BLaER1 treated with 17β-estradiol and CSF1 and Interleukin-3, amounts not matched to agents 10 nM and 100 nM (cell line): Measurements from ENCODE around the gene HHLA2.

Experiments
- H3K27ac ChIP-seq, 11 experiments: shearing (Covaris generic); formaldehyde crosslinking; 2 replicates each; pipeline ENCODE4 v1.8.1; 2022
- H3K27me3 ChIP-seq, 11 experiments: shearing (Covaris generic); formaldehyde crosslinking; 2 replicates each; pipeline ENCODE4 v1.8.1; 2022
- H3K36me3 ChIP-seq, 11 experiments: shearing (Covaris generic); formaldehyde crosslinking; 2 replicates each; pipeline ENCODE4 v1.8.1; 2022
- H3K4me1 ChIP-seq, 10 experiments: shearing (Covaris generic); formaldehyde crosslinking; 2 replicates each; pipeline ENCODE4 v1.8.1; 2022
- H3K4me2 ChIP-seq, 11 experiments: shearing (Covaris generic); formaldehyde crosslinking; 2 replicates each; pipeline ENCODE4 v1.8.1; 2022
- H3K4me3 ChIP-seq, 10 experiments: shearing (Covaris generic); formaldehyde crosslinking; 2 replicates each; pipeline ENCODE4 v1.8.1; 2022
- H3K9ac ChIP-seq, 11 experiments: shearing (Covaris generic); formaldehyde crosslinking; 2 replicates each; pipeline ENCODE4 v1.8.1; 2022
- H3K9me3 ChIP-seq, 11 experiments: shearing (Covaris generic); formaldehyde crosslinking; replicated peaks in 1 of 11; 2 replicates each; pipeline ENCODE4 v1.8.1; 2022
- H4K20me1 ChIP-seq, 11 experiments: shearing (Covaris generic); formaldehyde crosslinking; 2 replicates each; pipeline ENCODE4 v1.8.1; 2022
- Cebpa-rat ChIP-seq, 11 experiments: shearing (Covaris generic); IDR thresholded peaks; 2 replicates each; pipeline ENCODE4 v1.8.1; 2022

The HHLA2 gene

GRCh38 chr3:108414007-108414406 is 117.7 kb downstream of the HHLA2 start:
- H3K4me3 ChIP-seq = no peak overlapping the region
- no peak overlapping the region for H3K27ac ChIP-seq
- no peaks in the 10 kb centered on the region for H3K36me3 ChIP-seq
- H3K9me3 ChIP-seq = peaks cover 0 to 5% (median 0%) of the 10 kb centered on the region in 11 experiments; a peak in 4 of 22 replicates
- H3K4me2 ChIP-seq = no peak overlapping the region
- H4K20me1 ChIP-seq = no peaks in the 10 kb centered on the region
- H3K27me3 ChIP-seq = no peaks in the 10 kb centered on the region
- H3K9ac ChIP-seq = no peak overlapping the region
- TF ChIP-seq Cebpa-rat (IDR thresholded peaks at IDR 0.05) = no peak
- peaks cover 0 to 8% (median 0%) of the 10 kb centered on the region in 10 experiments; a peak in 2 of 20 replicates for H3K4me1 ChIP-seq

DNA sequence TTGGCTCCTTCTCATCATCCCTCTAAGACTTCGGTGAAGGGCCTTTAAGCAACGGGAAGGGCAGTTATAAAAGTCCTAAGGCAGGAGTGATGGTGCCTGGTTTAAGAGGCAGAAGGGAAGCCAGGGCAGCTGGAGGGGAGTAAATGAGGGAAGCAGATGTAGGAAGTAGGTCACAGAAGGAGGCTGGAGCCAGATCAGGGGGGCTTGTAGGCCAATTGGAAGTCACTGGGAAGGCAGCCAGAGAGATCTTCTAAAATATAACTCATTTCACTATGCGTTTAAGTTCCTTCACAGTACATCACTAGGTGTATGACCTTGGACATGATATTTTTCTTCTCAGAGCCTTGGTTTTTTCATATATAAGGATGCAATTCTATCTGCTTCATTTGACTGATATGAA is 119.3 kb downstream of the HHLA2 start:
- Histone ChIP-seq H3K4me2 (no peak overlapping the region), H3K4me1 (peaks cover 0 to 8% (median 0%) of the 10 kb centered on the region in 10 experiments; a peak in 2 of 20 replicates), H3K27ac (no peak overlapping the region), H3K9ac (no peak overlapping the region), H3K27me3 (no peaks in the 10 kb centered on the region), H3K36me3 (no peaks in the 10 kb centered on the region), H3K4me3 (no peak overlapping the region), H3K9me3 (peaks cover 0 to 2% (median 0%) of the 10 kb centered on the region in 11 experiments; a peak in 4 of 22 replicates), H4K20me1 (no peaks in the 10 kb centered on the region)
- TF ChIP-seq Cebpa-rat (IDR thresholded peaks at IDR 0.05) = no peak

- H3K36me3 ChIP-seq = no peaks in the 10 kb centered on the region
- no peaks in the 10 kb centered on the region for H4K20me1 ChIP-seq
- no peak for TF ChIP-seq Cebpa-rat (IDR thresholded peaks at IDR 0.05)
- no peaks in the 10 kb centered on the region for H3K27me3 ChIP-seq
- no peak overlapping the region for H3K4me3 ChIP-seq
- 0 out of 22 replicates have a peak overlapping the region, but pooled peaks of 1 of the 11 experiments have one; percentile 12 for H3K4me2 ChIP-seq
- H3K9me3 ChIP-seq = no peaks in the 10 kb centered on the region
- H3K9ac ChIP-seq = no peak overlapping the region
- peaks cover 0 to 8% (median 0%) of the 10 kb centered on the region in 10 experiments; a peak in 2 of 20 replicates for H3K4me1 ChIP-seq
- no peak overlapping the region for H3K27ac ChIP-seq
These were observed 119.9 kb downstream of the HHLA2 start for GRCh38 chr3:108416111-108416869.

DNA sequence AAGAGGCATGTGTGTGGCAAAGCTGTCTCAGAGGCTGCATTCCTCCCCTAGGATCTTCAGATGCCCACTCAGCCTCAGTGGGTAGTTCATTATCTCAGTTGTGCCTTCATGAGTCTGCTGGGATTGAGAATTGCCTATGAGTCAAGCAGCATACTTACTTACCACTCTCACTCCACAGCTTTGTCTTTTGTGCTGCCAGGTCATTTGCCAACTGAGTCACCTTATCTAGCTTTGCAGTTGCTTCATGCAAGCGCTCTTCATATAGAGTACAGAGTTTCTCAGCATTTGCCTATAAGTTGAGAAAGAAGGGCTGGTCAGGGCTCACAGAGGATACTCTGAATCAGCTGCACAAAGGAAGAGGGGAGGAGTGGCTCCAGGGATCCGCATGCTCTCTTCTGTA is 124.6 kb downstream of the HHLA2 start:
- Histone ChIP-seq H3K4me1 (peaks cover 0 to 9% (median 6%) of the 10 kb centered on the region in 10 experiments; a peak in 10 of 20 replicates), H3K27me3 (no peaks in the 10 kb centered on the region), H3K9ac (no peak overlapping the region), H3K36me3 (no peaks in the 10 kb centered on the region), H3K27ac (no peak overlapping the region), H3K4me2 (no peak overlapping the region), H4K20me1 (no peaks in the 10 kb centered on the region), H3K9me3 (0 out of 22 replicates have a peak, but pooled peaks cover 0 to 2% (median 0%) of the 10 kb centered on the region in 11 experiments), H3K4me3 (no peak overlapping the region)
- no peak for TF ChIP-seq Cebpa-rat (IDR thresholded peaks at IDR 0.05)
